Osteocyte (in vitro differentiated cells): ENCODE measurements around the gene EEF1AKMT1. TPM values are rescaled to one million over a fixed set of nuclear protein-coding genes. Genes with fewer than 3 reads are reported as not detected.

Experiments used
- DNase-seq: peaks from one replicate; pipeline ENCODE4 v3.0.0; 2021; ENCODE audit warnings: mixed read lengths; ENCODE audit not compliant: unreplicated experiment; ENCODE audit errors: extremely low spot score
- H3K27ac Mint-ChIP-seq: one replicate; pipeline ENCODE4 v1.8.0; 2021; ENCODE audit warnings: mild to moderate bottlenecking, mixed read lengths; ENCODE audit not compliant: unreplicated experiment
- H3K27me3 Mint-ChIP-seq: one replicate; pipeline ENCODE4 v1.8.0; 2021; ENCODE audit warnings: mixed read lengths; ENCODE audit not compliant: unreplicated experiment
- H3K36me3 Mint-ChIP-seq: one replicate; pipeline ENCODE4 v1.8.0; 2021; ENCODE audit warnings: mixed read lengths; ENCODE audit not compliant: unreplicated experiment
- H3K4me1 Mint-ChIP-seq: one replicate; pipeline ENCODE4 v1.8.0; 2021; ENCODE audit warnings: mixed read lengths; ENCODE audit not compliant: unreplicated experiment
- H3K4me3 Mint-ChIP-seq: one replicate; pipeline ENCODE4 v1.8.0; 2021; ENCODE audit warnings: mild to moderate bottlenecking, moderate library complexity, mixed read lengths; ENCODE audit not compliant: unreplicated experiment
- H3K9me3 Mint-ChIP-seq: one replicate; pipeline ENCODE4 v1.8.0; 2021; ENCODE audit warnings: mixed read lengths; ENCODE audit not compliant: unreplicated experiment
- CTCF ChIP-seq: fragments of 200-600 bp; sonication (generic); IDR thresholded peaks from 2 replicates; pipeline ENCODE4 v1.5.0; 2021; ENCODE audit warnings: antibody characterized with exemption, mild to moderate bottlenecking, moderate library complexity
- total RNA-seq: library from RNA; stranded (reverse); gene quantifications from 2 replicates; pipeline ENCODE4 v1.2.1, GENCODE V29; 2021

The EEF1AKMT1 gene
- total RNA-seq, 1 donor from 2014 or later: 10.8 TPM

GRCh38 chr13:20714563-20715329, 59.0 kb downstream of the EEF1AKMT1 start:
- Mint-ChIP-seq H3K27me3 (no peaks in the 10 kb centered on the region), H3K9me3 (no peaks in the 10 kb centered on the region), H3K4me3 (no peak overlapping the region), H3K27ac (peak overlapping the region; percentile 81), H3K4me1 (peaks cover 40% of the 10 kb centered on the region), H3K36me3 (no peaks in the 10 kb centered on the region)
- TF ChIP-seq CTCF: no peak
- DNase-seq: no peak

GRCh38 chr13:20714161-20714560, 59.6 kb downstream of the EEF1AKMT1 start:
- no peaks in the 10 kb centered on the region for H3K36me3 Mint-ChIP-seq
- no peak for TF ChIP-seq CTCF
- peak overlapping the region; percentile 81 for H3K27ac Mint-ChIP-seq
- no peaks in the 10 kb centered on the region for H3K9me3 Mint-ChIP-seq
- DNase-seq: no peak
- no peaks in the 10 kb centered on the region for H3K27me3 Mint-ChIP-seq
- H3K4me1 Mint-ChIP-seq: peaks cover 46% of the 10 kb centered on the region
- H3K4me3 Mint-ChIP-seq: no peak overlapping the region

GRCh38 chr13:20713751-20714150, 60.0 kb downstream of the EEF1AKMT1 start:
- no peak for TF ChIP-seq CTCF
- Mint-ChIP-seq H3K27ac (peak overlapping the region; percentile 81), H3K4me3 (no peak overlapping the region), H3K9me3 (no peaks in the 10 kb centered on the region), H3K4me1 (peaks cover 50% of the 10 kb centered on the region), H3K27me3 (no peaks in the 10 kb centered on the region), H3K36me3 (no peaks in the 10 kb centered on the region)
- no peak for DNase-seq

GRCh38 chr13:20713014-20713376, 60.8 kb downstream of the EEF1AKMT1 start:
- Mint-ChIP-seq H3K27ac (peak overlapping the region; percentile 81), H3K4me3 (no peak overlapping the region), H3K36me3 (no peaks in the 10 kb centered on the region), H3K27me3 (no peaks in the 10 kb centered on the region), H3K4me1 (peaks cover 58% of the 10 kb centered on the region), H3K9me3 (no peaks in the 10 kb centered on the region)
- no peak for DNase-seq
- TF ChIP-seq CTCF: no peak

- no peak overlapping the region for H3K4me3 Mint-ChIP-seq
- TF ChIP-seq CTCF: peak; percentile 17
- no peak overlapping the region for H3K27ac Mint-ChIP-seq
- DNase-seq: no peak
- no peaks in the 10 kb centered on the region for H3K36me3 Mint-ChIP-seq
- no peaks in the 10 kb centered on the region for H3K27me3 Mint-ChIP-seq
- peaks cover 57% of the 10 kb centered on the region for H3K4me1 Mint-ChIP-seq
- no peaks in the 10 kb centered on the region for H3K9me3 Mint-ChIP-seq
These were observed 62.3 kb downstream of the EEF1AKMT1 start for GRCh38 chr13:20711301-20712044.
